ENCODE measurements around the gene DENND1A.

DENND1A gene

GRCh38 chr9:123450098-123450770, 479.7 kb downstream of the DENND1A start:
- H3K4me3 ChIP-seq (ENCODE audit: low read length), result no peak overlapping the region
- no peaks in the 10 kb centered on the region for H3K27me3 ChIP-seq (ENCODE audit: control insufficient read depth, insufficient read depth, low read length)
- H3K9me3 ChIP-seq (replicated peaks; ENCODE audit: low read length), result no peaks in the 10 kb centered on the region
- H3K36me3 ChIP-seq (ENCODE audit: insufficient read depth, low read length), result no peaks in the 10 kb centered on the region
- H3K9ac ChIP-seq (ENCODE audit: low read depth, low read length), result no peak overlapping the region
- H3K4me2 ChIP-seq (ENCODE audit: low read length), result no peak overlapping the region
- no peaks in the 10 kb centered on the region for H3K4me1 ChIP-seq (ENCODE audit: control insufficient read depth, insufficient read depth, low read length)

GRCh38 chr9:123447934-123448646, 481.8 kb downstream of the DENND1A start:
- Histone ChIP-seq H3K9ac (ENCODE audit: low read depth, low read length) (no peak overlapping the region), H3K36me3 (ENCODE audit: insufficient read depth, low read length) (no peaks in the 10 kb centered on the region), H3K4me3 (ENCODE audit: low read length) (no peak overlapping the region), H3K9me3 (replicated peaks; ENCODE audit: low read length) (no peaks in the 10 kb centered on the region), H3K27me3 (ENCODE audit: control insufficient read depth, insufficient read depth, low read length) (no peaks in the 10 kb centered on the region), H3K4me1 (ENCODE audit: control insufficient read depth, insufficient read depth, low read length) (no peaks in the 10 kb centered on the region), H3K4me2 (ENCODE audit: low read length) (no peak overlapping the region)

GRCh38 chr9:123445981-123446610, 483.8 kb downstream of the DENND1A start:
- Histone ChIP-seq H3K4me2 (ENCODE audit: low read length) (no peak overlapping the region), H3K9ac (ENCODE audit: low read depth, low read length) (no peak overlapping the region), H3K4me3 (ENCODE audit: low read length) (no peak overlapping the region), H3K4me1 (ENCODE audit: control insufficient read depth, insufficient read depth, low read length) (no peaks in the 10 kb centered on the region), H3K9me3 (replicated peaks; ENCODE audit: low read length) (no peaks in the 10 kb centered on the region), H3K27me3 (ENCODE audit: control insufficient read depth, insufficient read depth, low read length) (no peaks in the 10 kb centered on the region), H3K36me3 (ENCODE audit: insufficient read depth, low read length) (no peaks in the 10 kb centered on the region)

- no peaks in the 10 kb centered on the region for H3K9me3 ChIP-seq (replicated peaks; ENCODE audit: low read length)
- no peaks in the 10 kb centered on the region for H3K36me3 ChIP-seq (ENCODE audit: insufficient read depth, low read length)
- H3K27me3 ChIP-seq (ENCODE audit: control insufficient read depth, insufficient read depth, low read length), result no peaks in the 10 kb centered on the region
- no peak overlapping the region for H3K9ac ChIP-seq (ENCODE audit: low read depth, low read length)
- no peaks in the 10 kb centered on the region for H3K4me1 ChIP-seq (ENCODE audit: control insufficient read depth, insufficient read depth, low read length)
- no peak overlapping the region for H3K4me2 ChIP-seq (ENCODE audit: low read length)
- H3K4me3 ChIP-seq (ENCODE audit: low read length), result no peak overlapping the region
Measured at GRCh38 chr9:123445116-123445515, 484.8 kb downstream of the DENND1A start.

GRCh38 chr9:123441769-123442168, 488.2 kb downstream of the DENND1A start:
- Histone ChIP-seq H3K9me3 (replicated peaks; ENCODE audit: low read length) (no peaks in the 10 kb centered on the region), H3K4me2 (ENCODE audit: low read length) (no peak overlapping the region), H3K4me3 (ENCODE audit: low read length) (no peak overlapping the region), H3K36me3 (ENCODE audit: insufficient read depth, low read length) (no peaks in the 10 kb centered on the region), H3K27me3 (ENCODE audit: control insufficient read depth, insufficient read depth, low read length) (no peaks in the 10 kb centered on the region), H3K9ac (ENCODE audit: low read depth, low read length) (no peak overlapping the region), H3K4me1 (ENCODE audit: control insufficient read depth, insufficient read depth, low read length) (no peaks in the 10 kb centered on the region)

- Histone ChIP-seq H3K4me3 (ENCODE audit: low read length) (no peak overlapping the region), H3K9me3 (replicated peaks; ENCODE audit: low read length) (no peaks in the 10 kb centered on the region), H3K9ac (ENCODE audit: low read depth, low read length) (no peak overlapping the region), H3K27me3 (ENCODE audit: control insufficient read depth, insufficient read depth, low read length) (no peaks in the 10 kb centered on the region), H3K4me2 (ENCODE audit: low read length) (no peak overlapping the region), H3K36me3 (ENCODE audit: insufficient read depth, low read length) (peaks cover 3% of the 10 kb centered on the region), H3K4me1 (ENCODE audit: control insufficient read depth, insufficient read depth, low read length) (no peaks in the 10 kb centered on the region)
Measured at GRCh38 chr9:123440256-123440655, 489.7 kb downstream of the DENND1A start.

GRCh38 chr9:123438821-123439220, 491.1 kb downstream of the DENND1A start:
- Histone ChIP-seq H3K36me3 (ENCODE audit: insufficient read depth, low read length) (peaks cover 3% of the 10 kb centered on the region), H3K4me3 (ENCODE audit: low read length) (no peak overlapping the region), H3K9ac (ENCODE audit: low read depth, low read length) (no peak overlapping the region), H3K27me3 (ENCODE audit: control insufficient read depth, insufficient read depth, low read length) (no peaks in the 10 kb centered on the region), H3K4me1 (ENCODE audit: control insufficient read depth, insufficient read depth, low read length) (no peaks in the 10 kb centered on the region), H3K9me3 (replicated peaks; ENCODE audit: low read length) (no peaks in the 10 kb centered on the region), H3K4me2 (ENCODE audit: low read length) (no peak overlapping the region)

- Histone ChIP-seq H3K9ac (ENCODE audit: low read depth, low read length) (no peak overlapping the region), H3K4me2 (ENCODE audit: low read length) (no peak overlapping the region), H3K9me3 (replicated peaks; ENCODE audit: low read length) (no peaks in the 10 kb centered on the region), H3K4me3 (ENCODE audit: low read length) (no peak overlapping the region), H3K4me1 (ENCODE audit: control insufficient read depth, insufficient read depth, low read length) (no peaks in the 10 kb centered on the region), H3K27me3 (ENCODE audit: control insufficient read depth, insufficient read depth, low read length) (no peaks in the 10 kb centered on the region), H3K36me3 (ENCODE audit: insufficient read depth, low read length) (peaks cover 3% of the 10 kb centered on the region)
Measured at GRCh38 chr9:123438321-123438720, 491.6 kb downstream of the DENND1A start.

- no peak overlapping the region for H3K4me3 ChIP-seq (ENCODE audit: low read length)
- peaks cover 3% of the 10 kb centered on the region for H3K36me3 ChIP-seq (ENCODE audit: insufficient read depth, low read length)
Measured at GRCh38 chr9:123437201-123437600, 492.7 kb downstream of the DENND1A start.

GRCh38 chr9:123435471-123435870, 494.5 kb downstream of the DENND1A start:
- Histone ChIP-seq H3K4me3 (ENCODE audit: low read length) (no peak overlapping the region), H3K9ac (ENCODE audit: low read depth, low read length) (no peak overlapping the region), H3K4me2 (ENCODE audit: low read length) (no peak overlapping the region), H3K36me3 (ENCODE audit: insufficient read depth, low read length) (peaks cover 3% of the 10 kb centered on the region), H3K27me3 (ENCODE audit: control insufficient read depth, insufficient read depth, low read length) (no peaks in the 10 kb centered on the region), H3K4me1 (ENCODE audit: control insufficient read depth, insufficient read depth, low read length) (no peaks in the 10 kb centered on the region), H3K9me3 (replicated peaks; ENCODE audit: low read length) (no peaks in the 10 kb centered on the region)

More at GRCh38 chr9:123437201-123437600, 492.7 kb downstream of the DENND1A start:
- no peaks in the 10 kb centered on the region for H3K4me1 ChIP-seq (ENCODE audit: control insufficient read depth, insufficient read depth, low read length)
- no peak overlapping the region for H3K9ac ChIP-seq (ENCODE audit: low read depth, low read length)
- no peaks in the 10 kb centered on the region for H3K27me3 ChIP-seq (ENCODE audit: control insufficient read depth, insufficient read depth, low read length)
- H3K4me2 ChIP-seq (ENCODE audit: low read length), result no peak overlapping the region
- no peaks in the 10 kb centered on the region for H3K9me3 ChIP-seq (replicated peaks; ENCODE audit: low read length)

GRCh38 chr9:123434619-123435240, 495.2 kb downstream of the DENND1A start:
- no peak overlapping the region for H3K4me2 ChIP-seq (ENCODE audit: low read length)
- H3K27me3 ChIP-seq (ENCODE audit: control insufficient read depth, insufficient read depth, low read length), result no peaks in the 10 kb centered on the region

More at GRCh38 chr9:123434619-123435240, 495.2 kb downstream of the DENND1A start:
- no peak overlapping the region for H3K4me3 ChIP-seq (ENCODE audit: low read length)
- H3K9me3 ChIP-seq (replicated peaks; ENCODE audit: low read length), result no peaks in the 10 kb centered on the region
- no peak overlapping the region for H3K9ac ChIP-seq (ENCODE audit: low read depth, low read length)
- H3K36me3 ChIP-seq (ENCODE audit: insufficient read depth, low read length), result peaks cover 3% of the 10 kb centered on the region
- H3K4me1 ChIP-seq (ENCODE audit: control insufficient read depth, insufficient read depth, low read length), result no peaks in the 10 kb centered on the region

Measured in skeletal muscle satellite cell (primary cell).